K562 (cell line): ENCODE measurements around the gene MBOAT7. TPM values are rescaled to one million over a fixed set of nuclear protein-coding genes. Genes with fewer than 3 reads are reported as not detected.

Source experiments
- BDP1 ChIP-seq: IDR thresholded peaks from 3 replicates; pipeline ENCODE4 v1.6.1; 2011; ENCODE audit not compliant: insufficient read length, insufficient read depth
- PRPF4 ChIP-seq: fragments of 200-400 bp; formaldehyde crosslinking; IDR thresholded peaks from one replicate; pipeline ENCODE4 v1.6.1; 2017; ENCODE audit warnings: low read length, low read depth, mild to moderate bottlenecking; ENCODE audit not compliant: insufficient read depth, poor library complexity, severe bottlenecking
- SMARCB1 ChIP-seq: IDR thresholded peaks from 2 replicates; pipeline ENCODE4 v1.6.1; 2011; ENCODE audit warnings: improper control_type of control experiment, low read depth; ENCODE audit not compliant: insufficient read length
- TAF9B ChIP-seq: fragments of 450-650 bp; IDR thresholded peaks from 2 replicates; pipeline ENCODE4 v1.6.1; 2018; ENCODE audit warnings: mild to moderate bottlenecking; ENCODE audit not compliant: partially characterized antibody
- THRB ChIP-seq: fragments of 450-650 bp; formaldehyde crosslinking; conservative IDR thresholded peaks from 2 replicates; pipeline ENCODE4 v1.4.0; 2022; ENCODE audit warnings: mild to moderate bottlenecking, missing genetic modification characterization
- ZBED1 ChIP-seq: IDR thresholded peaks from 2 replicates; pipeline ENCODE4 v1.6.1; 2014
- ZNF507 ChIP-seq: conservative IDR thresholded peaks from 2 replicates; pipeline ENCODE4 v1.6.1; 2017; ENCODE audit warnings: missing genetic modification characterization, missing compliant biosample characterization
- ZNF764 ChIP-seq: fragments of 250-450 bp; sonication (Bioruptor Pico); IDR thresholded peaks from 2 replicates; pipeline ENCODE4 v1.4.0; 2020; ENCODE audit warnings: low read depth, mild to moderate bottlenecking, moderate library complexity
- polyA plus RNA-seq, 8 experiments: library from polyadenylated mRNA; depleted of rRNA in 4 of 8; stranded (reverse) in 5 of 8; unstranded in 3 of 8; fragments of >200 nt; fragmentation: Nextera tagmentation in 2 of 8; fragmentation: Illumina TruSeq in 1 of 8; extraction: Ambion mirVana in 2 of 8; extraction: Trizol in 1 of 8; gene quantifications; 2 replicates each; pipeline versions ENCODE4 v1.2.1 to v1.2.3, GENCODE V29; 2011 to 2014; ENCODE audit warnings: inconsistent platforms in 1 of 8, missing spikeins in 1 of 8
- total RNA-seq, 7 experiments: library from RNA; depleted of rRNA in 6 of 7; stranded (reverse); fragments of >200 nt in 6 of 7; fragmentation: Illumina TruSeq in 2 of 7; extraction: Trizol in 2 of 7; gene quantifications; 2 replicates each; pipeline versions ENCODE4 v1.2.1 to v1.2.3, GENCODE V29; 2011 to 2021; ENCODE audit warnings: low replicate concordance in 1 of 7
- TF ChIP-seq, protein P1 (sequence below): sonication (generic); formaldehyde crosslinking; IDR thresholded peaks from 2 replicates; pipeline ENCODE4 v1.8.0; 2022; ENCODE audit warnings: missing genetic modification reagents, mild to moderate bottlenecking, borderline replicate concordance

MBOAT7 gene
- total and polyA plus RNA-seq, 9 of the 15 experiments (the other 6 are each of a cell fraction or from before 2014, with no cell fraction given), result 1.4 to 153 (median 56.1) TPM

- TF ChIP-seq THRB (no peak), ZBED1 (no peak), ZNF507 (tag) (no peak), SMARCB1 (no peak), TAF9B (no peak), ZNF764 (CRISPR knock-in tag) (no peak), BDP1 (no peak), PRPF4 (no peak)
- TF ChIP-seq, protein P1, sequence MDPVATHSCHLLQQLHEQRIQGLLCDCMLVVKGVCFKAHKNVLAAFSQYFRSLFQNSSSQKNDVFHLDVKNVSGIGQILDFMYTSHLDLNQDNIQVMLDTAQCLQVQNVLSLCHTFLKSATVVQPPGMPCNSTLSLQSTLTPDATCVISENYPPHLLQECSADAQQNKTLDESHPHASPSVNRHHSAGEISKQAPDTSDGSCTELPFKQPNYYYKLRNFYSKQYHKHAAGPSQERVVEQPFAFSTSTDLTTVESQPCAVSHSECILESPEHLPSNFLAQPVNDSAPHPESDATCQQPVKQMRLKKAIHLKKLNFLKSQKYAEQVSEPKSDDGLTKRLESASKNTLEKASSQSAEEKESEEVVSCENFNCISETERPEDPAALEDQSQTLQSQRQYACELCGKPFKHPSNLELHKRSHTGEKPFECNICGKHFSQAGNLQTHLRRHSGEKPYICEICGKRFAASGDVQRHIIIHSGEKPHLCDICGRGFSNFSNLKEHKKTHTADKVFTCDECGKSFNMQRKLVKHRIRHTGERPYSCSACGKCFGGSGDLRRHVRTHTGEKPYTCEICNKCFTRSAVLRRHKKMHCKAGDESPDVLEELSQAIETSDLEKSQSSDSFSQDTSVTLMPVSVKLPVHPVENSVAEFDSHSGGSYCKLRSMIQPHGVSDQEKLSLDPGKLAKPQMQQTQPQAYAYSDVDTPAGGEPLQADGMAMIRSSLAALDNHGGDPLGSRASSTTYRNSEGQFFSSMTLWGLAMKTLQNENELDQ (CRISPR knock-in tag), result no peak
These were observed 48.0 kb downstream of the MBOAT7 start (continued) for GRCh38 chr19:54141356-54141755.
